HG03342 (cell line): ENCODE results near the gene LYRM1.

Source experiments
- ATAC-seq: cut with Tn5 transposase; IDR thresholded peaks from one replicate; pipeline ENCODE4 v1.9.1; 2021; ENCODE audit warnings: mild to moderate bottlenecking, moderate library complexity; ENCODE audit not compliant: unreplicated experiment

LYRM1 gene

GRCh38 chr16:20871941-20872815, 28.4 kb upstream of the LYRM1 start:
- no peak for ATAC-seq

- ATAC-seq = no peak
These were observed 27.2 kb upstream of the LYRM1 start for GRCh38 chr16:20873331-20873730.

GRCh38 chr16:20874088-20874581, 26.4 kb upstream of the LYRM1 start:
- no peak for ATAC-seq

GRCh38 chr16:20875355-20875650, 25.3 kb upstream of the LYRM1 start:
- no peak for ATAC-seq

GRCh38 chr16:20878682-20879147, 21.9 kb upstream of the LYRM1 start:
- no peak for ATAC-seq

GRCh38 chr16:20879175-20880040, 21.2 kb upstream of the LYRM1 start:
- ATAC-seq = peak; percentile 45

- no peak for ATAC-seq
These were observed 19.6 kb upstream of the LYRM1 start for GRCh38 chr16:20880867-20881502.

- no peak for ATAC-seq
These were observed 19.1 kb upstream of the LYRM1 start for GRCh38 chr16:20881503-20881878.

GRCh38 chr16:20883554-20884239, 16.9 kb upstream of the LYRM1 start:
- no peak for ATAC-seq

- ATAC-seq = no peak
These were observed 16.4 kb upstream of the LYRM1 start for GRCh38 chr16:20884240-20884556.

- no peak for ATAC-seq
These were observed 14.3 kb upstream of the LYRM1 start for GRCh38 chr16:20886320-20886719.

- ATAC-seq = no peak
These were observed 13.4 kb upstream of the LYRM1 start for GRCh38 chr16:20887207-20887606.

GRCh38 chr16:20889625-20890275, 10.8 kb upstream of the LYRM1 start:
- ATAC-seq = no peak

- no peak for ATAC-seq
These were observed 6.2 kb upstream of the LYRM1 start for GRCh38 chr16:20894388-20894787.

- no peak for ATAC-seq
These were observed 3.2 kb upstream of the LYRM1 start for GRCh38 chr16:20897253-20897897.

GRCh38 chr16:20897922-20898321, 2.6 kb upstream of the LYRM1 start:
- no peak for ATAC-seq

GRCh38 chr16:20899071-20899470, 1.5 kb upstream of the LYRM1 start:
- ATAC-seq = no peak

GRCh38 chr16:20899477-20900298, 883 bp upstream of the LYRM1 start:
- no peak for ATAC-seq

GRCh38 chr16:20901068-20901435, 481 bp downstream of the LYRM1 start:
- peak; percentile 2 for ATAC-seq
